ENCODE data around the gene SEMA3F.

Gene SEMA3F

DNA sequence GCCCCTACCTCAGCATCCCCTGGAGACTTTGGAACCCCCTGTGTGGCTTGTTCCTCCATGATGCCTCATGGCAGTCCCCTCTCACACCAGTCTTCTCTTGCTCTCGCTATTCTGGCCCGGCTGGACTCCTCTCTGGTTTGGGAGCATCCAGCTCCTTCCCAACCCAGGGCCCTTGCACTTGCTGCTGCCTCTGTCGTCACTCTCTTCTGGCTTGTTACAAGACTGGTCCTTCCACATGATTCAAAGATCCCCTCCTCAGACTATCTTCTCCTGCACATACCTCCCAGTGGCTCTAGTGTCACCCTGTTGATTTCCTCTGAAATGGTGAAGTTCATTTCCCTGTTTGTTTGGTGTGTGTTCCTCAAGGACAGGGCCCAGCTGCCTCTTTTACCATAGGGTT is 74.4 kb downstream of the SEMA3F start:
- no peaks in the 10 kb centered on the region for H3K36me3 ChIP-seq (ENCODE audit: insufficient read depth, low read length)
- H3K27me3 ChIP-seq (ENCODE audit: insufficient read depth, low read length), result peaks cover 9% of the 10 kb centered on the region
- WGBS, result 94% methylated on average over 3 of the region's 3 CpGs
- peaks cover 12% of the 10 kb centered on the region for H3K4me1 ChIP-seq (ENCODE audit: insufficient read depth, low read length)
- H3K9ac ChIP-seq (ENCODE audit: low read depth, low read length), result no peak overlapping the region
- no peak overlapping the region for H3K4me3 ChIP-seq (ENCODE audit: low read length)
- no peak overlapping the region for H3K27ac ChIP-seq (ENCODE audit: low read depth, low read length)
- no peaks in the 10 kb centered on the region for H3K9me3 ChIP-seq (ENCODE audit: insufficient read depth, low read depth, low read length)

GRCh38 chr3:50230104-50230793 is 75.1 kb downstream of the SEMA3F start:
- peaks cover 9% of the 10 kb centered on the region for H3K27me3 ChIP-seq (ENCODE audit: insufficient read depth, low read length)
- no peaks in the 10 kb centered on the region for H3K9me3 ChIP-seq (ENCODE audit: insufficient read depth, low read depth, low read length)
- H3K36me3 ChIP-seq (ENCODE audit: insufficient read depth, low read length), result no peaks in the 10 kb centered on the region
- WGBS, result 93% methylated on average over 8 of the region's 8 CpGs
- H3K4me1 ChIP-seq (ENCODE audit: insufficient read depth, low read length), result peaks cover 12% of the 10 kb centered on the region
- no peak overlapping the region for H3K27ac ChIP-seq (ENCODE audit: low read depth, low read length)
- H3K9ac ChIP-seq (ENCODE audit: low read depth, low read length), result no peak overlapping the region
- no peak overlapping the region for H3K4me3 ChIP-seq (ENCODE audit: low read length)

DNA sequence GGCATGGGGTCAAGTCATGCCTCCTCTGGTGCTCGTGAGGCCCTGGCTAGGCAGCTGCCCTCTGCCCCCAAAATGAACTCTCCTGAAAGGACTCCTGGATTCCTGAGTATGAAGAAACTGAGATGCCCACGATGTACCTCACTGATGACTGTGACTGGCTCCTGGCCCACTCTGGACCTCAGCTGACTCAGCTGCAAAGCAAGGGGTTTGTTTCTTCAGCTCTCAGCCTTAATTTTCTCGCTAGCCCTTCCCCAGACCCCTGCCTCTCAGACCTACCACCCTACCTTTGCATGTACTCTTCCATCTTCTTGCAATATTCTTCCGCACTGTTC is 75.6 kb downstream of the SEMA3F start:
- WGBS, result 89% methylated on average over 4 of the region's 4 CpGs
- Histone ChIP-seq H3K4me1 (ENCODE audit: insufficient read depth, low read length) (peaks cover 12% of the 10 kb centered on the region), H3K9me3 (ENCODE audit: insufficient read depth, low read depth, low read length) (no peaks in the 10 kb centered on the region), H3K27ac (ENCODE audit: low read depth, low read length) (no peak overlapping the region), H3K27me3 (ENCODE audit: insufficient read depth, low read length) (peaks cover 9% of the 10 kb centered on the region), H3K9ac (ENCODE audit: low read depth, low read length) (no peak overlapping the region), H3K4me3 (ENCODE audit: low read length) (no peak overlapping the region), H3K36me3 (ENCODE audit: insufficient read depth, low read length) (no peaks in the 10 kb centered on the region)

- no peaks in the 10 kb centered on the region for H3K9me3 ChIP-seq (ENCODE audit: insufficient read depth, low read depth, low read length)
- peaks cover 12% of the 10 kb centered on the region for H3K4me1 ChIP-seq (ENCODE audit: insufficient read depth, low read length)
- 68% methylated on average over 5 of the region's 5 CpGs for WGBS
- H3K36me3 ChIP-seq (ENCODE audit: insufficient read depth, low read length), result no peaks in the 10 kb centered on the region
- H3K27me3 ChIP-seq (ENCODE audit: insufficient read depth, low read length), result peaks cover 6% of the 10 kb centered on the region
- no peak overlapping the region for H3K9ac ChIP-seq (ENCODE audit: low read depth, low read length)
- H3K27ac ChIP-seq (ENCODE audit: low read depth, low read length), result no peak overlapping the region
- H3K4me3 ChIP-seq (ENCODE audit: low read length), result no peak overlapping the region
These were observed 76.5 kb downstream of the SEMA3F start for GRCh38 chr3:50231581-50231980.

GRCh38 chr3:50232303-50232702 is 77.2 kb downstream of the SEMA3F start:
- Histone ChIP-seq H3K36me3 (ENCODE audit: insufficient read depth, low read length) (no peaks in the 10 kb centered on the region), H3K27me3 (ENCODE audit: insufficient read depth, low read length) (no peaks in the 10 kb centered on the region), H3K9ac (ENCODE audit: low read depth, low read length) (no peak overlapping the region), H3K4me3 (ENCODE audit: low read length) (no peak overlapping the region), H3K9me3 (ENCODE audit: insufficient read depth, low read depth, low read length) (no peaks in the 10 kb centered on the region), H3K4me1 (ENCODE audit: insufficient read depth, low read length) (peaks cover 12% of the 10 kb centered on the region), H3K27ac (ENCODE audit: low read depth, low read length) (no peak overlapping the region)
- WGBS, result 90% methylated on average over 3 of the region's 3 CpGs

DNA sequence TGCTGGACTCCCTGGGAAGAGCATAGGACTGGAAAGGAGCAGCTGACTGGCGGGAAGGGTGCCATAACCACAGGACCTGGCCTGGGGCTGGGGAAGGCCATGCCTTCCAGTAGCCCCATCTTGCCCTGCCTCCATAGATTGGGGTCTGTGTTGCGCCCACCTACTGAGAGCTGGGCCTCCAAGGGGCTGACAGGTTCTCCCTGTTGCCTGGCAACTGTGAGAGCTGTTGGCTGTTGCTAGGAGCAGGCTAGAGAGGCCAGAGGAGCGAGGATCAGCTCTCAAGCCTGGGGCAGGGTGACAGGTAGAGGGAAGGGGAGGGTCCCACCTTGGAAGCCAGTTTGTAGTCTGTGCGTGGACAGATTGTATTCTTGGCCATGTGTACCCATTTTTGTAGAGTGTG is 78.1 kb downstream of the SEMA3F start:
- Histone ChIP-seq H3K9ac (ENCODE audit: low read depth, low read length) (no peak overlapping the region), H3K4me3 (ENCODE audit: low read length) (no peak overlapping the region), H3K9me3 (ENCODE audit: insufficient read depth, low read depth, low read length) (no peaks in the 10 kb centered on the region), H3K36me3 (ENCODE audit: insufficient read depth, low read length) (no peaks in the 10 kb centered on the region), H3K4me1 (ENCODE audit: insufficient read depth, low read length) (peaks cover 9% of the 10 kb centered on the region), H3K27me3 (ENCODE audit: insufficient read depth, low read length) (no peaks in the 10 kb centered on the region), H3K27ac (ENCODE audit: low read depth, low read length) (no peak overlapping the region)
- WGBS, result 84% methylated on average over 4 of the region's 4 CpGs

DNA sequence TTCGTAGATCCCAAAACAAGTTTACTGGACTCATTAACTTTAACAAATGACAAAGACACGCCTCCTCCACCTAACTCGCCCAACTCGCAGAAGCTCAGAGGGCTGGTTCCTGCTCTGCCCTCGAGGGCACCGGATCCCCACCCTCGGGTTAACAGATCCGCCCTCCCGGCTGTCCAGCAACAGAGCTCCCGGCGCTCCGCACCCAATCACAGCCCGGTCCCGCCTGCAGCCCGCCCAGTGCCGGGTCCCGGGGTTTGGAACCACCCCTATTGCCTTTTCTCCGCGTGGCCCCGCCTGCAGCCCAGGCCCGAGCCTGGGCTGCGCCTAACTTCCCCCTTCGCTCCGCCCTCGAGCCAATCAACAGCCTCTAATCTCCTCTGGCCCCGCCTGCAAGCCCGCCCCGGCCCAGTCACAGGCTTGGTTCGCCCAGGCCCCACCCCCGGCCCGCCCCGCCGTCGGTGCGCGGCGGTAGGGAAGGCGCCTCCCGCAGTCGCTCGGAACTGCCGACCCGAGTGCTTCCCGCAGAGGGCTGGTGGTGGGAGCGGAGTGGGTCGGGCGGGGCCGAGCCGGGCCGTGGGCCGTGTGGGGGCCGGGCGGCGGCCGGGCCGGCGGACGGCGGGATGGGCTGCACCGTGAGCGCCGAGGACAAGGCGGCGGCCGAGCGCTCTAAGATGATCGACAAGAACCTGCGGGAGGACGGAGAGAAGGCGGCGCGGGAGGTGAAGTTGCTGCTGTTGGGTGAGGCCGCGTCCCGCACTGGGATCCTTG is 80.8 kb downstream of the SEMA3F start, which contains the start of gene GNAI2:
TSS of gene GNAI2 (plus strand) at position 489 of the 768 bp plus-strand sequence. CDS start at position 621, 132 bp downstream.
- Histone ChIP-seq H3K9me3 (ENCODE audit: insufficient read depth, low read depth, low read length) (no peaks in the 10 kb centered on the region), H3K4me1 (ENCODE audit: insufficient read depth, low read length) (peaks cover 21% of the 10 kb centered on the region), H3K9ac (ENCODE audit: low read depth, low read length) (peak within 1 kb of the TSS; percentile 83), H3K4me3 (ENCODE audit: low read length) (peak within 1 kb of the TSS; percentile 86), H3K36me3 (ENCODE audit: insufficient read depth, low read length) (no peaks in the 10 kb centered on the region), H3K27me3 (ENCODE audit: insufficient read depth, low read length) (no peaks in the 10 kb centered on the region), H3K27ac (ENCODE audit: low read depth, low read length) (peak within 1 kb of the TSS; percentile 46)
- WGBS, result under 1% methylated on average over 75 of the region's 75 CpGs

DNA sequence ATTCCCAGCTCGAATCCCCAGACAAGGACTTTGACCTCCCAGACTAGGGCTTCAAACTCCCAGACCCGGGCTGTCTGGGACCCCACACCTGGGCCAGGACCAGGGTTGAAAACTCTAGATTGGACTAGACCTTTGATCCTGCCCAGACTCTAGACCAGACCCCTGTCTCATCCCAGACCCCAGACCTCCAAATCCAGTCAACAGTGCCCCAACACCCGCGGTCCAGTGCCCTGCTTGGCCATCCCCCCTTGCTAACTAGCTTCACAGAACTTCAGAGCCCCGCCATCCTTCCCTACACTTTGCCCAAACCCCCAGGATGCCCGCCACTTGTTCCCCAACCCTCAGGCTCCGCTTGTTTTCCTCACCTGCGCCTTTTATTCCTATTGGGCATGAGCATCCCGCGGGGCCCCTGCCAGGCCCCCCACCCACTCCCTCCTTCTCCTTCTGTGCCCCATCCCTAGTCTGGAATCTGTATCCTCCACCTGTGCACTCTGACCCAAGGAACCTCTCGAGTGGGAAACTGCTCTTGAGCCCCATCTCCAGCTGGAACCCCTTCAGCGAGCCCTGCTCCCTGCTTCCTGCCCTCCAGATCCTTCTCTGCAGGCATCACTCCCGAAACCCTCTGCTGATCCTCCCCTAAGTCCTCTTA is 81.5 kb downstream of the SEMA3F start:
- WGBS, result 2% methylated on average over 13 of the region's 13 CpGs
- Histone ChIP-seq H3K27me3 (ENCODE audit: insufficient read depth, low read length) (no peaks in the 10 kb centered on the region), H3K27ac (ENCODE audit: low read depth, low read length) (peak overlapping the region; percentile 46)

DNA sequence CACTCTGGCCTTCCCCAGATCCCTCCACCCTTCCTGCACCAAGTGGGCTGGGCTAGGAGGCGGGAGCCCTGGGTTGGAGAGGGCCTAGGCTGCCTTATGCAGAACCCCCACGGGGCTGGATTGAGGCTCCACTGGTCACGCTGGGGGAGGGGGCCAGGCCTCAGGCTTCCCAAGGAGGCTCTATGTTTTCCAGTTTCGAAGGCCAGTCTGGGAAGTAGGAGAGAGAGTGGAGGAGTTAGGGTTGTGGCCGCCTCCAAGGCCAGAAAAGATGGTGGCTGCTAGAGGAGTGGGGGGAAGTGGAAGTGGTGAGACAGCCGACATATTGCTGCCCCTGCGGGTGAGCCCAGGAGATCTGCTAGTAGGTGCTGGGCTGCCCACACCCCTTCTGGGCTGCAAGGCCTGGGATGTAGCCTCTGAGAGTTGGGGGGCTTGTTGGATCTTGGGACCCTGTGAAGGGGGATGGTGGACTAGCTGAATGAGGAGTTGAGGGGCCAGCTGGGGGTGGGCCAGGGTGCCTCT is 82.1 kb downstream of the SEMA3F start:
- H3K27ac ChIP-seq (ENCODE audit: low read depth, low read length), result peak overlapping the region; percentile 46
- H3K4me1 ChIP-seq (ENCODE audit: insufficient read depth, low read length), result peaks cover 31% of the 10 kb centered on the region
- H3K36me3 ChIP-seq (ENCODE audit: insufficient read depth, low read length), result no peaks in the 10 kb centered on the region
- H3K4me3 ChIP-seq (ENCODE audit: low read length), result peak overlapping the region; percentile 86
- H3K9ac ChIP-seq (ENCODE audit: low read depth, low read length), result peak overlapping the region; percentile 83
- H3K9me3 ChIP-seq (ENCODE audit: insufficient read depth, low read depth, low read length), result no peaks in the 10 kb centered on the region
- no peaks in the 10 kb centered on the region for H3K27me3 ChIP-seq (ENCODE audit: insufficient read depth, low read length)
- WGBS, result 7% methylated on average over 7 of the region's 7 CpGs

More for the DNA sequence above, 81.5 kb downstream of the SEMA3F start:
- Histone ChIP-seq H3K36me3 (ENCODE audit: insufficient read depth, low read length) (no peaks in the 10 kb centered on the region), H3K9ac (ENCODE audit: low read depth, low read length) (peak overlapping the region; percentile 83), H3K4me3 (ENCODE audit: low read length) (peak overlapping the region; percentile 86), H3K4me1 (ENCODE audit: insufficient read depth, low read length) (peaks cover 26% of the 10 kb centered on the region), H3K9me3 (ENCODE audit: insufficient read depth, low read depth, low read length) (no peaks in the 10 kb centered on the region)

GRCh38 chr3:50237754-50238548 is 82.8 kb downstream of the SEMA3F start:
- WGBS, result 6% methylated on average over 31 of the region's 31 CpGs
- Histone ChIP-seq H3K27ac (ENCODE audit: low read depth, low read length) (peak overlapping the region; percentile 46), H3K36me3 (ENCODE audit: insufficient read depth, low read length) (no peaks in the 10 kb centered on the region), H3K9ac (ENCODE audit: low read depth, low read length) (peak overlapping the region; percentile 83), H3K4me3 (ENCODE audit: low read length) (peak overlapping the region; percentile 86), H3K27me3 (ENCODE audit: insufficient read depth, low read length) (no peaks in the 10 kb centered on the region), H3K4me1 (ENCODE audit: insufficient read depth, low read length) (peaks cover 39% of the 10 kb centered on the region), H3K9me3 (ENCODE audit: insufficient read depth, low read depth, low read length) (no peaks in the 10 kb centered on the region)
